A549 (cell line): ENCODE results near the gene SORBS1. TPM values are rescaled to one million over a fixed set of nuclear protein-coding genes. Genes with fewer than 3 reads are reported as not detected.

Experiments used
- ATAC-seq, 2 experiments: fragments of 200-7000 bp in 1 of 2; fragments of >200 bp in 1 of 2; cut with Nextera tagmentation in 1 of 2; cut with Tn5 transposase in 1 of 2; 3 replicates each; pipeline versions ENCODE4 v1.8.0 to v1.9.1; 2018 to 2020; ENCODE audit warnings: mild to moderate bottlenecking in 1 of 2, moderate library complexity in 1 of 2
- CTCF ChIA-PET: fragments of 300-600 bp; sonication (Branson Sonifier 250); formaldehyde crosslinking; extraction: SDS; loops from one replicate; lab custom pipeline; 2021; ENCODE audit warnings: antibody characterized with exemption, inconsistent platforms; lab: Yijun Ruan, JAX
- POLR2A ChIA-PET: fragments of 350-600 bp; formaldehyde crosslinking; extraction: SDS; loops from one replicate; lab custom pipeline; 2021; ENCODE audit warnings: antibody characterized with exemption, inconsistent platforms; lab: Yijun Ruan, JAX
- DNase-seq, 2 experiments: peaks; one replicate each; pipeline versions ENCODE4 v3.0.0 to v3.0.0-alpha.2; 2011 to 2016; ENCODE audit warnings: low read depth in 1 of 2, low spot score in 1 of 2
- FAIRE-seq: peaks from 2 replicates; lab custom pipeline; 2011; peaks lifted over from hg19 to GRCh38; lab: Jason Lieb, UNC
- H3K27ac ChIP-seq, 2 experiments: fragments of >200 bp; sonication (Bioruptor Twin); formaldehyde crosslinking; 3 replicates each; pipeline ENCODE4 v1.5.1; 2016 to 2017
- H3K4me1 ChIP-seq: fragments of >200 bp; sonication (Bioruptor Twin); formaldehyde crosslinking; 3 replicates; pipeline ENCODE4 v1.6.1; 2016
- H3K4me2 ChIP-seq: fragments of >200 bp; sonication (Bioruptor Twin); formaldehyde crosslinking; 3 replicates; pipeline ENCODE4 v1.6.1; 2016
- H3K4me3 ChIP-seq: fragments of >200 bp; sonication (Bioruptor Twin); formaldehyde crosslinking; 3 replicates; pipeline ENCODE4 v1.5.1; 2016
- H3K9me3 ChIP-seq: fragments of >200 bp; sonication (Bioruptor Twin); formaldehyde crosslinking; 3 replicates; pipeline ENCODE4 v1.6.1; 2016
- ATOH8 ChIP-seq: fragments of 250-450 bp; sonication (Bioruptor Pico); IDR thresholded peaks from 2 replicates; pipeline ENCODE4 v1.5.0; 2020; ENCODE audit warnings: low read depth, mild to moderate bottlenecking, moderate library complexity
- BHLHE40 ChIP-seq: IDR thresholded peaks from 2 replicates; pipeline ENCODE4 v1.6.1; 2012; ENCODE audit warnings: low read depth, low read length, inconsistent platforms
- CBX8 ChIP-seq: fragments of 200-600 bp; sonication (generic); IDR thresholded peaks from 2 replicates; pipeline ENCODE4 v1.6.1; 2016
- CEBPB ChIP-seq, 2 experiments: fragments of >200 bp in 1 of 2; sonication (Bioruptor Twin) in 1 of 2; formaldehyde crosslinking in 1 of 2; IDR thresholded peaks; 2 replicates each; pipeline ENCODE4 v1.6.1; 2012 to 2016
- EHF ChIP-seq: fragments of 250-450 bp; sonication (Bioruptor Pico); IDR thresholded peaks from 2 replicates; pipeline ENCODE4 v1.5.0; 2020; ENCODE audit warnings: mild to moderate bottlenecking
- EP300 ChIP-seq, 2 experiments: fragments of >200 bp; sonication (Bioruptor Twin); formaldehyde crosslinking; IDR thresholded peaks; 2 replicates in 1 of 2; 3 replicates in 1 of 2; pipeline ENCODE4 v1.6.1; 2016 to 2017
- FOXS1 ChIP-seq: fragments of 250-450 bp; sonication (Bioruptor Pico); IDR thresholded peaks from 2 replicates; pipeline ENCODE4 v1.5.0; 2020; ENCODE audit warnings: mild to moderate bottlenecking, moderate library complexity
- GATA3 ChIP-seq: IDR thresholded peaks from 2 replicates; pipeline ENCODE4 v1.6.1; 2012; ENCODE audit warnings: borderline replicate concordance
- HES2 ChIP-seq: fragments of >200 bp; sonication (Bioruptor Twin); formaldehyde crosslinking; IDR thresholded peaks from 2 replicates; pipeline ENCODE4 v1.6.1; 2016
- HMGXB4 ChIP-seq: fragments of 250-450 bp; sonication (Bioruptor Pico); IDR thresholded peaks from 2 replicates; pipeline ENCODE4 v1.5.0; 2021; ENCODE audit warnings: mild to moderate bottlenecking, moderate library complexity, borderline replicate concordance
- HOXB5 ChIP-seq: fragments of 250-450 bp; sonication (Bioruptor Pico); IDR thresholded peaks from 2 replicates; pipeline ENCODE4 v1.5.0; 2020; ENCODE audit warnings: mild to moderate bottlenecking, moderate library complexity
- JUNB ChIP-seq: fragments of >200 bp; sonication (Bioruptor Twin); formaldehyde crosslinking; IDR thresholded peaks from 2 replicates; pipeline ENCODE4 v1.6.1; 2016
- KDM5A ChIP-seq: fragments of 200-600 bp; sonication (generic); IDR thresholded peaks from 2 replicates; pipeline ENCODE4 v1.6.1; 2016; ENCODE audit warnings: antibody characterized with exemption, mild to moderate bottlenecking
- MAFK ChIP-seq: fragments of 450-650 bp; IDR thresholded peaks from 2 replicates; pipeline ENCODE4 v1.6.1; 2014; ENCODE audit not compliant: partially characterized antibody
- MAZ ChIP-seq: fragments of 150-350 bp; IDR thresholded peaks from 2 replicates; pipeline ENCODE4 v1.6.1; 2014; ENCODE audit warnings: antibody characterized with exemption, low read depth, low read length, borderline replicate concordance
- NFE2L2 ChIP-seq: fragments of 150-350 bp; conservative IDR thresholded peaks from 2 replicates; pipeline ENCODE4 v1.6.1; 2014; ENCODE audit warnings: low read length
- PHF8 ChIP-seq: fragments of 200-600 bp; sonication (generic); IDR thresholded peaks from 2 replicates; pipeline ENCODE4 v1.6.1; 2016; ENCODE audit warnings: low read depth, mild to moderate bottlenecking, antibody characterized with exemption, moderate library complexity, borderline replicate concordance
- RAD21 ChIP-seq, 2 experiments: fragments of >200 bp in 1 of 2; sonication (Bioruptor Twin) in 1 of 2; formaldehyde crosslinking in 1 of 2; IDR thresholded peaks in 1 of 2; conservative IDR thresholded peaks in 1 of 2; 2 replicates in 1 of 2; 3 replicates in 1 of 2; pipeline ENCODE4 v1.6.1; 2012 to 2018; ENCODE audit warnings: inconsistent platforms in 1 of 2
- RCOR1 ChIP-seq: fragments of 150-350 bp; IDR thresholded peaks from 2 replicates; pipeline ENCODE4 v1.6.1; 2014; ENCODE audit warnings: antibody characterized with exemption, low read length, low read depth
- RNF2 ChIP-seq: fragments of 200-600 bp; sonication (generic); IDR thresholded peaks from 2 replicates; pipeline ENCODE4 v1.6.1; 2016; ENCODE audit warnings: low read depth, mild to moderate bottlenecking, antibody characterized with exemption, moderate library complexity, borderline replicate concordance
- ZC3H11A ChIP-seq: fragments of 450-650 bp; IDR thresholded peaks from 2 replicates; pipeline ENCODE4 v1.6.1; 2014; ENCODE audit warnings: antibody characterized with exemption, mild to moderate bottlenecking
- ZNF302 ChIP-seq: fragments of 250-450 bp; sonication (Bioruptor Pico); IDR thresholded peaks from 2 replicates; pipeline ENCODE4 v1.9.0; 2021; ENCODE audit warnings: inconsistent platforms, mild to moderate bottlenecking, moderate library complexity
- WGBS: methylation state at CpG from one replicate; pipeline ENCODE4 v1.1.6; 2017; ENCODE audit errors: missing lambda C conversion rate; 5-methylcytosine and 5-hydroxymethylcytosine counted together
- polyA plus RNA-seq, 4 experiments: library from polyadenylated mRNA; depleted of rRNA in 3 of 4; stranded (reverse); fragments of >200 nt; fragmentation: RNase III in 1 of 4; extraction: RNeasy Plus Mini Kit Qiagen cat#74134 plus additional on column Dnase treatment in 1 of 4; gene quantifications; 2 replicates in 3 of 4; 3 replicates in 1 of 4; pipeline ENCODE4 v1.2.3, GENCODE V29; 2011 to 2017

Gene SORBS1
- polyA plus RNA-seq, 2 of the 4 experiments (the other 2 are of a cell fraction) = 0.39 to 0.80 TPM

GRCh38 chr10:95459446-95460045, 101.6 kb downstream of the SORBS1 start:
- no peak for TF ChIP-seq CBX8
- no peak for TF ChIP-seq HOXB5 (CRISPR knock-in tag)
- no peak for TF ChIP-seq HMGXB4 (CRISPR knock-in tag)
- no peak for TF ChIP-seq HES2
- TF ChIP-seq RNF2 = no peak
- TF ChIP-seq ZC3H11A = no peak
- TF ChIP-seq ZNF302 = no peak
- TF ChIP-seq EHF (CRISPR knock-in tag) = no peak
- no peak for TF ChIP-seq CEBPB (IDR thresholded peaks at IDR 0.05)
- no peak for TF ChIP-seq GATA3
- no peak for TF ChIP-seq BHLHE40
- TF ChIP-seq JUNB = no peak
- no peak for TF ChIP-seq MAFK
- no peak for TF ChIP-seq ATOH8 (CRISPR knock-in tag)
- no peak for TF ChIP-seq KDM5A
- no peak overlapping the region for H3K27ac ChIP-seq
- no peaks in the 10 kb centered on the region for H3K9me3 ChIP-seq
- no peak overlapping the region for H3K4me3 ChIP-seq
- H3K4me2 ChIP-seq = no peak overlapping the region
- FAIRE-seq (no peak), ATAC-seq (no peak), DNase-seq (no peak)
- 80% methylated on average over 9 of the region's 9 CpGs for WGBS
- POLR2A ChIA-PET = no interaction called here
- CTCF ChIA-PET = interaction anchor here (2.1 to 3.0 kb wide), 2 partner anchors 14 to 29 kb away, joined by 9 read pairs; no protein-coding TSS in a partner anchor
- no peaks in the 10 kb centered on the region for H3K4me1 ChIP-seq

- no peaks in the 10 kb centered on the region for H3K4me1 ChIP-seq
- no peaks in the 10 kb centered on the region for H3K9me3 ChIP-seq
- H3K4me3 ChIP-seq = no peak overlapping the region
- ChIA-PET CTCF (interaction anchor here (0.9 to 3.0 kb wide), 4 partner anchors 13 to 35 kb away, joined by 3 to 9 read pairs (median 6); no protein-coding TSS in a partner anchor), POLR2A (no interaction called here)
- 15% methylated on average over 1 of the region's 1 CpG for WGBS
- no peak overlapping the region for H3K27ac ChIP-seq
- no peak overlapping the region for H3K4me2 ChIP-seq
- TF ChIP-seq MAZ = no peak
- TF ChIP-seq EP300 (IDR thresholded peaks at IDR 0.05) = no peak
- no peak for TF ChIP-seq EHF (CRISPR knock-in tag)
- TF ChIP-seq RCOR1 = no peak
- no peak for TF ChIP-seq JUNB
- DNase-seq = no peak
- FAIRE-seq = no peak
- ATAC-seq = no peak
These were observed 102.3 kb downstream of the SORBS1 start for GRCh38 chr10:95458871-95459270.

GRCh38 chr10:95458014-95458413, 103.2 kb downstream of the SORBS1 start:
- no peak for ATAC-seq
- 70% methylated on average over 2 of the region's 2 CpGs for WGBS
- CTCF ChIA-PET = interaction anchor here (1.0 to 3.0 kb wide), 3 partner anchors 12 to 28 kb away, joined by 4 to 9 read pairs (median 9); no protein-coding TSS in a partner anchor
- no peak overlapping the region for H3K27ac ChIP-seq
- H3K4me1 ChIP-seq = no peaks in the 10 kb centered on the region
- no peak for FAIRE-seq
- no peak for DNase-seq
- H3K4me2 ChIP-seq = no peak overlapping the region
- TF ChIP-seq ZC3H11A = no peak
- no peak for TF ChIP-seq HES2
- no peak for TF ChIP-seq JUNB
- TF ChIP-seq RNF2 = no peak
- no peak for TF ChIP-seq FOXS1 (CRISPR knock-in tag)
- TF ChIP-seq NFE2L2 = no peak
- no peak for TF ChIP-seq RCOR1
- no peak for TF ChIP-seq RAD21 (conservative IDR thresholded peaks at IDR 0.05 in 1 of 2, IDR thresholded peaks at IDR 0.05 in 1 of 2)
- TF ChIP-seq ATOH8 (CRISPR knock-in tag) = no peak
- TF ChIP-seq PHF8 = no peak
- no peaks in the 10 kb centered on the region for H3K9me3 ChIP-seq
- no peak overlapping the region for H3K4me3 ChIP-seq
- POLR2A ChIA-PET = no interaction called here
